Fibroblast of skin of scalp (primary cell): Measurements from ENCODE around the gene CAMTA2.

Experiments
- DNase-seq: peaks from one replicate; pipeline ENCODE4 v3.0.0-alpha.2; 2013

CAMTA2 gene

GRCh38 chr17:5002121-5002788 lies 14.8 kb upstream of the CAMTA2 start:
- no peak for DNase-seq

GRCh38 chr17:5000237-5000639 lies 12.8 kb upstream of the CAMTA2 start:
- DNase-seq: peak; percentile 27

DNA sequence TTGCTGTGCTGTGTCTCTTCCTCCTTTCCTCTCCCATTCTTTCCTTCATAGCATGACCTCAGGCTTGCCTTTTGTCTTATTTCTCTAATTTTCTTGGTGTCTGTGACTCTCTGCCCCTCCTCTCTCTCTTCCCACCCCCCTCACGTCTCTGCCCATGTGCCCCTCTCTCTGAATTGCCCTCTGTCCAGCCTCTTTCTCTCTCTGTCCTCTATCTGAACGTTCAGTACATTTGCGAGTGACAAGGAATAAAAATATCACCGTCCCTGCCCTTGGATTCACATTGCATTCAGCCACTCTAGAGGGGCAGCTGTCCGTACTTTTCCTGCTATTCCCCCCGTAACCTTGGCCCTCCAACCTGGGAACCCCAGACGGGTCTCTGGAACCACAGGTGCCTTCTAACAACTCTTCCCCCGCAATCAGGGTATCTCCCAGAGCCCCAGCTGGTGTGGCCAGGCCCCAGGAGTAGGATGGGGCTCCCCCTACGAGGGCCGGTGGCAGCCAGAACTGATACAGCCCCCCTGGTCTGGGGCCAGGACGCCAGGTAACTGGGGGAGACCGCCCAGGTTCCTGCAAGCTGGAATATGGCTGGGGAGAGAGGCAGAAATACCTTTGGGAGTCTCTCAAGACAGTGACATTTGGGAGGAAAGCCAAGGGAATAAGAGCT lies 12.1 kb upstream of the CAMTA2 start:
- no peak for DNase-seq

GRCh38 chr17:4998732-4999429 lies 11.4 kb upstream of the CAMTA2 start:
- DNase-seq: no peak

- DNase-seq: no peak
Measured at GRCh38 chr17:4998027-4998731, 10.7 kb upstream of the CAMTA2 start.

GRCh38 chr17:4997302-4998026 lies 10.0 kb upstream of the CAMTA2 start, which contains the start of the genes INCA1 and KIF1C:
TSS of gene INCA1 (minus strand) at chr17:4997522. CDS start at chr17:4994437, 3,085 bp downstream.
TSS of gene KIF1C (plus strand) at chr17:4997950. CDS start at chr17:5000247, 2,297 bp downstream.
- peak; percentile 86 for DNase-seq

DNA sequence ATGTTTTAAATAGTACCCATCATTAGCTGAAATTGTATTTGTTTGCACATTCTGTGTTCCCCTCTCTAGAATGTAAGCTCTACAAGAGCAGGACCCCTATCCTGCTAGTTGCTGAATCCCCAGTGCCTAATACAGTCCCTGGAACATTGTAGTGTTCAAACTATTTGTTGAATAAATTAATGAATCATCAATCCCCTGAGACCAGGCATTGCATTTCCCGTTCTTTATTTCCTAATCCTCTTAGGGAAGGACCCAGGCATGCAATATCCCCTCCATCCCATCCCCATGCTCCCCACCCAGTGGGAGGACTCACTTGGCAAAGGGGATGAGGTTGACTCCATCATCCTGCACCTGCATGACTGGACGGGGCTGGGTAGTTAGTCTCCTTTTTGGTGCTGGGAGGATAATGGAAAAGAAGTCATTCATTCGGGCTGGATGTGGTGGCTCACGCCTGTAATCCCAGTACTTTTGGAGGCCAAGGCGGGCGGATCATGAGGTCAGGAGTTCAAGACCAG lies 6.7 kb upstream of the CAMTA2 start:
- DNase-seq: peak; percentile 21

DNA sequence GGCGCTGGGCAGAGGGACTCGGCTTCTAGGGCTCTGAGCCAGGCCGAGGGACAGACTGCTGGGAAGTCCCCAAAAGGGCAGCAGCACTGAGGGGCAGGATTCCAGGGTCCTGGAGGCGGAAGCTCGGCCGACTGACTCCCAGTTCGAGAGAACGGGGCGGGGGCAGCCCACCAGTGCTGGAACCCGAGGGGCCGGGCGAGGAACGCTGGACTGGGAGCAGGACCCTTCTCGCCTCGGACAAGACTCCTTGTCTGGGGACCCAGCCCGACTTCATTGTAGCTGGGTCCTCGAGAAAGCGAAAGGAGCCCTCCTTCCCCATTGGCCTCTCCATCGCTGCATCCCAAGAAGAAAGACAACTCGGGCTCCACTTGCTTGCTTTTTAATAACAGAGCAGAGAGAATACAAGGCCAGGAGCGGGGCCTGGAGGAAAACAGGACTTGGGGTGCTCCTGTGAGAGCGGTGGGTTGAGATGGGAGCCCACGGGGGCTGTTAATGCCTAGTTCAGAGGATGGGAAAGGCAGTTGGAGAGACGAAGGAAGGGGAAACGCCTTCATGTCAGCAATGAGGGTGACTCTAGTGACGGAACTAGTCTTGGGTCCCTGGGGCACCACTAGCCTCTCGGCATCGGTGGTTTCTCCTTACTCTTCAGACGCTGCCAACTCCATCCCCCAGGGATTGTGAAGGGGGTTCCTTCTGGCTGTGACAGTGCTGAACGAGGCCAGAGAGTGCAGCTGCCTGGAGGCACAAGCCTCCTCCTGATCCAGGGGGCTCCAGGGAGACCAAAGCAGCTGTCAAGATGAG lies 492 bp upstream of the CAMTA2 start:
- DNase-seq: peak; percentile 48

- no peak for DNase-seq
Measured at GRCh38 chr17:4986403-4986802, 1.1 kb downstream of the CAMTA2 start.

DNA sequence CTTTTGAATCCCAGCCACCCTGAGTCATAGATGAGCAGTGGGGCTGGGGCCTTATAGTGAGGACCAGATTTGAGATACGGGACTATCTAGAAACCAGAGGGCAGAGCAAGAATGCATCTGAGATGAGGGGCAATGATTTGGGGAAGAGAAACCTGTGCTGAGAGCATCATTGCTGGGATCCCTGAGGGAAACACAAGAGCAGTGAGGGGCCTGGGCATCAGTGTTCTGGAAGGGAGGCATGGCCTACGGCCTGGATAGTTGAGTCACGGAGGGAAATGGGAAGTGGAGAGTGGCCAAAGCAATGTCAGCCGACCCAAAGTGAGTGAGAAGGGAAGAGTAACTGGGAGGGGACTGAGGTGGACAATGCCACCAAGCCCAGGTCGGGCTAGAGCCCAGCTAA lies 5.2 kb downstream of the CAMTA2 start:
- no peak for DNase-seq

- DNase-seq: peak; percentile 64
Measured at GRCh38 chr17:4980644-4981216, 6.7 kb downstream of the CAMTA2 start.

GRCh38 chr17:4978726-4979125 lies 8.7 kb downstream of the CAMTA2 start:
- DNase-seq: no peak

DNA sequence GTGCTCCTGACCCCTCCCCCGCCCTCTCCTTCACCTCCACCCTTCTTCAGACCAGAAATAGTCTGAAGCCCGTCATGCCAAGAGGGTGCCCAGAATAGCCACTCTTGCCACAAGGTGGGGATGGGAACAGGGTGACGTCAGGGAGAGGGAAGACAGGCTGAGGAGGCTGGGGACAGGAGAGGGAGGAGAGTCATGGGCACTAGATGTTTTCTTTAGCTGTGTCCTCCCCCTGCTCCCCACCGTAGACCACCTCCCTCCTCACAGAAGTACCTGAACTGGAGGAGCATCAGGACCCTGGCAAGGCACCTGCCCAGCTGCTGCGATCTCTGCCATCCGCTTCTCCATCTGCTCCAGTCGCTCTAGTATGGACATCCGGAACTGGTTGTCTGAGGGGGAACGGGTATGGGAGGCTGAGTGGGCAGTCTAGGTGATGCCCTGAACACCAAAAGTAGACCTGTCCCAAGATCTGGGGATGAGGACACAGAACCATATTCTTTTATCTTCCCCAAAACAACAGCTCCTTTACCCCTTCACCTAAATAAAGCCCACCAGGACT lies 13.3 kb downstream of the CAMTA2 start:
- DNase-seq: no peak

DNA sequence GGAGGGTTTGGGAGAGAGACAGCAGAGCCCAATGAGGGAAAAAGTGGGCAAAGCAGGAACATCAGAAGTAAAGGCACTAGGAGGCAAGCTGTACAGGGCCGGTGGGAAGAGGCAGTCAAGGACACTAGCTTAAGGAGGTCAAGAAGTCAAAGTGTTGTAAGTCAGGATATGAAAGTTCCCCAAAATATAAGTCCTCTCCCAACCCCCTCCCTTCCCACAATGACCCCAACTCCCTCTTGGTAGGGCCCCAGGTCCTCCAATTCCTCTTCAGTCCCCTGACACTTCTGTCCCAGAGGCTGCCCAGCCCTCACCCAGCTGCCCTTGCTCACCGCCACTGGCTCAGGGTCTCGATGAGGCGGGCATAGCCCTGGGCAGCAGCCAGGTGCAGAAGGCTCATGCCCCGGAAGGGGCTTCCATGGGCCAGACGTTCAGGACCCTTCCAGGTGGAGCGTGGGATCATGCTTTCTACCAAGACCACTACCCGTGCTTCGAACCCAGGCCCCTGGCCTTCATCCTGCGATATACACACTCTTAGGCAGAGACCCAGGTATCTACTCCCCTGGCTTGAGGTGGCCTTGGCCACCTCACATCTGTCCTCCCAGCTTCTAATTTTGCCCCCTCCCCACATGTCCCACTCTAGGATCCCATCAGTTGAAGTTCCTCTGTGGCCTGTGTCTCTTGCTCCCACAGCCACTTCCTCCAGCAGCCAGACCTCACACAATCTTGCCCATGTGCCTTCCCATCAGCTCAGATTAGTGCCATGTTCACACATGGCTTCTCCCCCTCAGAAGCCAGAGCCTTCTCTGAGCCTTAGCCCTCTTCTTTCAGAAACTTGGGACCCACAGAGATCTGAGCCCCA lies 14.0 kb downstream of the CAMTA2 start:
- DNase-seq: no peak

DNA sequence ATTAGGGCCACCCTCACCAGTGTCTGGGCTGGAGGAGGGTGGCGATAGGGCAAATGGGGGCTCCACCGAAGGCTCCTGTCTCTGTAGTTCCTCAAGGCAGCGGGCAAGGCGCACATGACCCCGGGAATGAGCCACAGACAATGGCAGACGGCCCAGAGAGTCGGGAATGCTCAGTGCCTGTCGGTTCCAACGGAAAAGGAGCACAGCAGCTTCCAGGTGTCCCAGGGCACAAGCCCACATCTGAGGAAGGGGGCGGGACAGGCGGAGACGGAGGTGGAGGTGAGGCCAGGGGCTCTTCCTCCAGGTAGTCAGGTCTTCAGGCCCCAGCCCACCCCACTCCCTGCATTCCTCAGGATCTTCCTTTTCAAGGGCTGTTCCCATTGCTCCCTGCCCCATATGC lies 14.7 kb downstream of the CAMTA2 start:
- no peak for DNase-seq

DNA sequence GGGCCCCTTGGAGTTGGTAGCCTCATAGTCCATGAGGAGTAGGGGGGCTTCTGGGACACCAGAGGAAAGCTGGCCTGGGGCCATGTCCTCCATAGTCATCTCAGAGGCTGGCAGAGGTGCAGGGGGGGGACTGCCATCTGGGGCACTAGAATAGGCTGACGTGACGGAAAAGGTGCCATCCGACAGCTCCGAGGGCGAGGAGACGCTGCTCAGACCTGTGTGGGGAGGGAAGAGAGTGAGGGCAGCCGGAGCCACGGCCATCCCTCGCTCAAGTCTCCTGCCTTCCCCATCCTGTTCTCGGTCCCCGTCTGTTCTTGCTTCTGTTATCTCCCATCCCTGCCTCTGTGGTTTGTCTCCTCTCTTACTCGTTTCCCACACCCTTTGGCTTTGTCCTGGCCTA lies 15.2 kb downstream of the CAMTA2 start:
- no peak for DNase-seq

GRCh38 chr17:4971826-4972225 lies 15.6 kb downstream of the CAMTA2 start:
- DNase-seq: no peak

DNA sequence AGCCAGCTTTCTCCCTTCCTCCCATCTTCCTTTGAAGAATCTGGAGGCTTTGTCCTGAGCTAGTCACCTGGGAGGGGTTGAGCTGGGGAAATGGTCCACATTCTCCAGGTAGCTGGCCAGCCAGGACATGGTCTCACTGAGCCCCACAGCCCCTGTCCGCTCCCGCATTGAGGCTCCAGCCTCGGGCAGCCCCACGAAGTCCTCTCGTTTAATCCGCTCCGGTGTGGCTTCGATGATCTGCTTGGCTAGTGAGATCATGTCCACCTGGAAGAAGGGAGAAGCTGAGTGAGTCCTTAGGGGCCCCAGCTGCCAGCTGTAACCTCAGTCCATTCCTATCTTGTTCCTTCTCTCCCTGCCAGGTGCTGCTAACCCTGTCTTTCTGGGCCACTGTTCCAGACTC lies 17.2 kb downstream of the CAMTA2 start:
- no peak for DNase-seq

DNA sequence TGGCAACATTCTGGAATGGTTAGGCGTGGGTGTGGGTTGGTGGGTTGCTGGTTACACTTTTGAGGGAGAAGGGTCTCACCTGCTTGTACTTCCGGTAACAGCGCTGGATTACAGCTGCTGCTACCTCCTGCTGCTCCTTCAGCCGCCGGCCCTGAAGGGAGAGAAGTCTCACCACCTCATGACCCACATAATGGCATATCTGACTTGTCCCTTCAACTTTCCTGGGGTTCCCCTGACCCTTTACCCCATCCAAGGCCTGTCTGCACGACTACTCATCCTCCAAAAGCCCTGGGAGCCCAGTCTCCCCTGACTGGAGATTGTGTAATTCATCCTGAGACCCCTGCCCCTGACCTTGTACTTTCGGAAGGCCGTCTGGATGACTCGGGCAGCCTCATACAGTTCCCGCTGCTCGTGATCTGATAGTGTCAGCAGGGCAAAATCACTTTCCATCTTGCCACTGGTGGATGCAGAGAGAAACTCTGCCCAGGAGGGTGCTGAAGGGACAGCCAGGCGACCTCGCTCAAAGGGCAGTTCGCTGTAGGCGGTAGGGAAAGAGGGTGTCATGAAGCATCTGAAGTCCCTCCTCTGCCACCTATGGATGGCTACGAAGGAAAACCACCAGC lies 17.8 kb downstream of the CAMTA2 start:
- DNase-seq: peak; percentile 27
